WTC11 (cell line): Measurements from ENCODE around the gene FAM13A.
A peak's percentile ranks its signal among the peaks of the same experiment; 100 is the strongest.

Source experiments
- CTCF ChIP-seq: fragments of 200-600 bp; IDR thresholded peaks from 2 replicates; pipeline ENCODE4 v1.8.0; 2022; ENCODE audit warnings: antibody characterized with exemption
- MAX ChIP-seq: sonication (generic); formaldehyde crosslinking; IDR thresholded peaks from 2 replicates; pipeline ENCODE4 v1.8.0; 2022; ENCODE audit warnings: mild to moderate bottlenecking, missing genetic modification reagents
- USF2 ChIP-seq: sonication (generic); formaldehyde crosslinking; IDR thresholded peaks from 2 replicates; pipeline ENCODE4 v1.8.1; 2023; ENCODE audit warnings: mild to moderate bottlenecking, missing genetic modification reagents, moderate library complexity

- peak; percentile 93 for TF ChIP-seq USF2 (CRISPR knock-in tag)
- TF ChIP-seq CTCF, result no peak
- TF ChIP-seq MAX (CRISPR knock-in tag), result peak; percentile 70
Observed at GRCh38 chr4:89056953-89057398, at the start of gene FAM13A.
